ENCODE data around the gene SH3GLB2.

Gene SH3GLB2

GRCh38 chr9:129028192-129028966 is at the start of gene SH3GLB2:
Gene SH3GLB2, minus strand, starts transcription at chr9:129028331. Its CDS starts 177 bp downstream, at chr9:129028154.
- FAIRE-seq (no peak), DNase-seq (ENCODE audit: insufficient read length, low spot score) (peak; percentile 92)
- TF ChIP-seq CTCF (IDR thresholded peaks at IDR 0.05; ENCODE audit: insufficient read depth, missing control alignments) = peak; percentile 58

DNA sequence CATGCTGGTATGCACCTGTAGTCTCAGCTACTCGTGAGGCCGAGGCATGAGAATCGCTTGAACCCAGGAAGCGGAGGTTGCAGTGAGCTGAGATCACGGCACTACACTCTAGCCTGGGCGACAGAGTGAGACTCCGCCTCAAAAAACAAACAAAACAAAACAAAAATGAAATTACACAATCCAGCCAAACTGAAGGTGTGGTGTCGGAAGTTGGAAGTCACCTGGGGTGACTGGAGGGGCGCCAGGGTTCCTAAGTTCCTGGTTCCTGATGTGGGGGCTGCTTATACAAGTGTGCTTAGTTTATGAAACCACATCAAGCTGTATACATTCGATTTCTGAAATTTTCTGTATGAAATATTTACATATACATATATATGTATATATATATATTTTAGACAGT is 49.1 kb upstream of the SH3GLB2 start:
- TF ChIP-seq CTCF (IDR thresholded peaks at IDR 0.05; ENCODE audit: insufficient read depth, missing control alignments) = no peak
- DNase-seq (ENCODE audit: insufficient read length, low spot score) (no peak), FAIRE-seq (no peak)

DNA sequence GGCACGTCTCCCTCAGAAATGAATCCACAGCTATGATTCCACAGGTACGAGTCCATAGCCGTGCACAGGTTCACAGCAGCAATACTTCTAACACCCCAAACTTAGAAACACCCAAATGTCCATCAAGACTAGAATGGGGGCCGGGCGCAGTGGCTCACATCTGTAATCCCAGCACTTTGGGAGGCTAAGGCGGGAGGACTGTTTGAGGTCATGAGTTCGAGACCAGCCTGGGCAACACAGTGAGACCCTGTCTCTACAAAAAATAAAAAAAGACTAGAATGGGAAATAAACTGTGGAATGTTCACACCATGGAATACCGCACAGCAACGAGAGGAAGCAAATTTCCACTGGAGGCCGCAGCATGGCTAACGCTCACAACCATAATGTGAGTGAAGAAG is 48.5 kb upstream of the SH3GLB2 start:
- TF ChIP-seq CTCF (IDR thresholded peaks at IDR 0.05; ENCODE audit: insufficient read depth, missing control alignments) = no peak
- FAIRE-seq = no peak

GRCh38 chr9:129075996-129076639 is 48.0 kb upstream of the SH3GLB2 start:
- no peak for TF ChIP-seq CTCF (IDR thresholded peaks at IDR 0.05; ENCODE audit: insufficient read depth, missing control alignments)
- FAIRE-seq (no peak), DNase-seq (ENCODE audit: insufficient read length, low spot score) (no peak)

More for the DNA sequence above, 48.5 kb upstream of the SH3GLB2 start:
- no peak for DNase-seq (ENCODE audit: insufficient read length, low spot score)

DNA sequence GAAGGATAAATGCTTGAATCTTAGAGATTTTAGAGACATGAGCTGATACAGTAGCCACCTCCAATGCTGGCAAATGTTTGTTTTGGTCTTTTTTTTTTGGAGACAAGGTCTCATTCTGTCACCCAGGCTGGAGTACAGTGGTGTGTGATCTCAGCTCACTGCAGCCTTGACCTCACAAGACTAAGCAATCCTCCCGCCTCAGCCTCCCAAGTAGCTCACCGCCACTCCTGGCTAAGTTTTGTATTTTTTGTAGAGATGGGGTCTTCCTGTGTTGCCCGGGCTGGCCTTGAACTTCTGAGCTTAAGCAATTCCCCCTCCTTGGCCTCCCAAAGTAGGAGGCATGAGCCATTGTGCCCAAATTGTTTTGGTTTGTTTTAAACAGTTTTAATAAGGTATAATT is 46.0 kb upstream of the SH3GLB2 start:
- FAIRE-seq (no peak), DNase-seq (ENCODE audit: insufficient read length, low spot score) (no peak)
- no peak for TF ChIP-seq CTCF (IDR thresholded peaks at IDR 0.05; ENCODE audit: insufficient read depth, missing control alignments)

- no peak for DNase-seq (ENCODE audit: insufficient read length, low spot score)
- TF ChIP-seq CTCF (IDR thresholded peaks at IDR 0.05; ENCODE audit: insufficient read depth, missing control alignments) = no peak
- FAIRE-seq = no peak
Measured at GRCh38 chr9:129073404-129073803, 45.3 kb upstream of the SH3GLB2 start.

DNA sequence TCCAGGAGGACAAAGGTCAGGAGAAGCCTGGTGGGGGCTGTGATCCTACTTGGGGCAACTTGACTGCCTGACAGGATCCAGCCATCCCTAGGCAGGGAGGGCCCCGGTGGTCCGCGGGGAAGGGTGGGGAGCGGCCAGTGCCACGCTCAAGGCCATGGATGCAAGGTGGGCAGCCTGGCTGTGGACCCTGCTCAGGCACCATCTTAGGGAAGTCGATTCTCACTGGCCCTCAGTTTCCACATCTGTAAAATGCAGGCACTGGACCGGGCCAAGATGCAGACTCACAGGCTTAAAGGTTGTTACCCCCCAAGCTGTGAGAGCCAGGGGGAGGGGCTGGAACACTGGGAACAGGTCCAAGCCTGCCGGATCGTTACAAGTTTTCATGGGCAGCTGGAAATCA is 44.0 kb upstream of the SH3GLB2 start:
- no peak for TF ChIP-seq CTCF (IDR thresholded peaks at IDR 0.05; ENCODE audit: insufficient read depth, missing control alignments)
- FAIRE-seq (no peak), DNase-seq (ENCODE audit: insufficient read length, low spot score) (no peak)

Measured in D721Med (cell line).